Measurements from ENCODE around the gene FHIP1A. TPM values are rescaled to one million over a fixed set of nuclear protein-coding genes. Genes with fewer than 3 reads are reported as not detected.

The FHIP1A gene
- total and polyA plus RNA-seq, 2 of the 8 experiments (the other 6 are each of a cell fraction or from before 2014, with no cell fraction given), result 17.9 to 75.2 TPM

DNA sequence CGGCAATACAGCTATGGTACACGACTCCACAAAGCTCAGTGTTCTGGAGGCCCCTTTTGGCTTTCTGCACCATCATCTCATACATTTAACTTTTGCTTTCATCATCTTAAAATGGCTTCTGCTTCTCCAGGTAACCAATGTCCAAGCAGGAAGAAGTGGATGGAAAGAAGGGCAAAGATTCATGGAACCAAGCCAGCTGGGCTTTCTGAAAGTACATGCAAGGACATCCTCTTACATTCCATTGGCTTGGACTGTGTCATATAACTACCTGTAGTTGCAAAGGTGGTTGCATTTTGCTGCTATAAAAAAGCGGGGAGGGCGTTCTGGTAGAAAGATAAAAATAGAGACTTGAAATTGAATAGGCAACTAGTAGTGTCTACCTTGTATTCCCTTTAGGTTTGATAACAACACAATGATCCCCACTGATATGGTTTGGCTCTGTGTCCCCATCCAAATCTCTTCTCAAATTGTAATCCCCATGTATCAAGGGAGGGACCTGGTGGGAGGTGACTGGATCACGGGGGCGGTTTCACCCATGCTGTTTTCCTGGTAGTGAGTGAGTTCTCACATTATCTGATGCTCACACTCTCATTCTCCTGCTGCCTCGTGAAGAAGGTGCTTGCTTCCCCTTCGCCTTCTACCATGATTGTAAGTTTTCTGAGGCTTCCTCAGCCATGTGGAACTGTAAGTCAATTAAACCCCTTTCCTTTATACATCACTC lies 6.7 kb upstream of the FHIP1A start:
- Histone ChIP-seq H2AK5ac (ENCODE audit: low read depth, low read length) (no peak overlapping the region), H3K79me2 (ENCODE audit: control insufficient read depth in 1 of 2, insufficient read depth in 2 of 2, low read length in 2 of 2) (no peaks in the 10 kb centered on the region), H3K14ac (ENCODE audit: insufficient read length) (no peak overlapping the region), H4K5ac (ENCODE audit: insufficient read length, low read depth, low read length) (no peak overlapping the region), H4K20me1 (replicated peaks in 1 of 2; ENCODE audit: control insufficient read depth in 1 of 2, insufficient read depth in 2 of 2, low read length in 2 of 2) (no peaks in the 10 kb centered on the region), H2AFZ (ENCODE audit: low read length) (no peak overlapping the region), H3K4ac (replicated peaks; ENCODE audit: insufficient read length, low read depth, low read length) (no peak overlapping the region), H4K8ac (ENCODE audit: extremely low read depth, insufficient read depth, low read length) (no peak overlapping the region), H3K27ac (ENCODE audit: low read depth, low read length) (no peak overlapping the region), H2BK15ac (ENCODE audit: low read length) (no peak overlapping the region), H3K79me1 (ENCODE audit: low read depth, low read length) (no peaks in the 10 kb centered on the region; the same call in 1 of the 2 replicates), H3K4me3 (ENCODE audit: extremely low read depth in 1 of 4, insufficient read depth in 2 of 4, low read depth in 3 of 4, low read length in 4 of 4) (no peak overlapping the region), H3K36me3 (ENCODE audit: control insufficient read depth in 2 of 4, insufficient read depth in 4 of 4, low read length in 3 of 4) (peaks cover 0 to 8% (median 2%) of the 10 kb centered on the region in 4 experiments; a peak in 3 of 8 replicates), H2BK120ac (replicated peaks; ENCODE audit: low read depth, low read length) (no peak overlapping the region), H4K91ac (replicated peaks; ENCODE audit: insufficient read length, low read length) (no peak overlapping the region), H3K27me3 (replicated peaks in 1 of 4; ENCODE audit: control insufficient read depth in 3 of 4, extremely low read depth in 1 of 4, insufficient read depth in 3 of 4, low read length in 3 of 4) (no peaks in the 10 kb centered on the region), H3K4me1 (replicated peaks in 1 of 4; ENCODE audit: control insufficient read depth in 3 of 4, insufficient read depth in 4 of 4, low read length in 3 of 4) (peaks cover 0 to 3% (median 1%) of the 10 kb centered on the region in 4 experiments; a peak in 4 of 7 replicates), H3K56ac (replicated peaks; ENCODE audit: insufficient read length, low read depth, low read length) (no peak overlapping the region), H2BK5ac (ENCODE audit: low read depth, low read length) (no peak overlapping the region), H3K9me3 (ENCODE audit: insufficient read depth in 2 of 2, low read depth in 1 of 2, low read length in 1 of 2) (no peaks in the 10 kb centered on the region), H3K4me2 (ENCODE audit: insufficient read depth in 1 of 2, low read depth in 2 of 2, low read length in 2 of 2) (no peak overlapping the region), H3K18ac (ENCODE audit: extremely low read depth, low read length) (no peak overlapping the region), H3K23me2 (ENCODE audit: low read depth, low read length) (no peaks in the 10 kb centered on the region), H2BK12ac (ENCODE audit: low read depth, low read length) (no peak overlapping the region), H3K9ac (replicated peaks in 1 of 4; ENCODE audit: extremely low read depth in 1 of 4, low read depth in 3 of 4, low read length in 3 of 4) (no peak overlapping the region), H2BK20ac (ENCODE audit: low read length) (no peak overlapping the region), H3K23ac (ENCODE audit: insufficient read length) (no peak overlapping the region)
- TF ChIP-seq CTBP2 (IDR thresholded peaks at IDR 0.05; ENCODE audit: borderline replicate concordance, insufficient read depth, insufficient read length, low read length) (no peak), PHF8 (conservative IDR thresholded peaks at IDR 0.05; ENCODE audit: low read depth, low read length) (no peak), EZH2 (IDR thresholded peaks at IDR 0.05; ENCODE audit: low read depth, low read length, severe bottlenecking) (no peak), POLR2A (IDR thresholded peaks at IDR 0.05; ENCODE audit: control extremely low read depth in 1 of 2, low read depth in 2 of 2, low read length in 2 of 2) (no peak), ASH2L (IDR thresholded peaks at IDR 0.05; ENCODE audit: low read length) (no peak), JUN (IDR thresholded peaks at IDR 0.05; ENCODE audit: low read depth, low read length) (no peak), CEBPB (IDR thresholded peaks at IDR 0.05; ENCODE audit: low read depth, low read length) (no peak), TAF7 (optimal IDR thresholded peaks at IDR 0.05; ENCODE audit: borderline replicate concordance, low read depth, low read length) (no peak), RAD21 (IDR thresholded peaks at IDR 0.05 in 1 of 2, conservative IDR thresholded peaks at IDR 0.05 in 1 of 2; ENCODE audit: low read depth in 2 of 2, low read length in 2 of 2) (no peak), RNF2 (IDR thresholded peaks at IDR 0.05; ENCODE audit: borderline replicate concordance, low read depth, low read length, missing control alignments, poor library complexity, severe bottlenecking) (no peak)
- FAIRE-seq (no peak), DNase-seq (ENCODE audit: low read depth in 1 of 2, low spot score in 2 of 2) (no peak)
- ChIA-PET POLR2A (ENCODE audit: partially characterized antibody) (no interaction called here), CTCF (ENCODE audit: partially characterized antibody) (interaction anchor here (1.3 kb wide), 1 partner anchor 171 kb away, joined by 4 read pairs; no protein-coding TSS in a partner anchor)
- 87% methylated on average over 8 of the region's 8 CpGs; no CpG with 5 or more reads in 1 of the 2 experiments for WGBS, 2 experiments (ENCODE audit: extremely low coverage in 1 of 2, insufficient coverage in 1 of 2, insufficient read length in 1 of 2, insufficient replicate concordance in 2 of 2, low coverage in 1 of 2, low lambda C conversion rate in 2 of 2, missing lambda C conversion rate in 1 of 2)

Data from H1 (cell line).